SK-N-SH treated with all-trans-retinoic acid at 6 μM for 48 hours (cell line): ENCODE data around the gene FOXS1.

Experiments
- ISL1 ChIP-seq: fragments of 250-450 bp; sonication (Bioruptor Pico); IDR thresholded peaks from 2 replicates; pipeline ENCODE4 v2.1.2; 2022; ENCODE audit warnings: mild to moderate bottlenecking, moderate library complexity
- OSR1 ChIP-seq: fragments of 250-450 bp; sonication (Bioruptor Pico); IDR thresholded peaks from 2 replicates; pipeline ENCODE4 v1.8.0; 2022; ENCODE audit warnings: moderate library complexity, mild to moderate bottlenecking, inconsistent platforms
- RARB ChIP-seq: fragments of 250-450 bp; sonication (Bioruptor Pico); IDR thresholded peaks from 2 replicates; pipeline ENCODE4 v1.8.0; 2021; ENCODE audit warnings: mild to moderate bottlenecking, moderate library complexity
- TCF4 ChIP-seq: fragments of 250-450 bp; sonication (Bioruptor Pico); IDR thresholded peaks from 2 replicates; pipeline ENCODE4 v1.8.0; 2021; ENCODE audit warnings: mild to moderate bottlenecking, moderate library complexity, borderline replicate concordance
- ZFP3 ChIP-seq: fragments of 250-450 bp; sonication (Bioruptor Pico); IDR thresholded peaks from 2 replicates; pipeline ENCODE4 v1.5.0; 2020; ENCODE audit warnings: mild to moderate bottlenecking, moderate library complexity
- ZFP30 ChIP-seq: fragments of 450-650 bp; formaldehyde crosslinking; IDR thresholded peaks from 2 replicates; pipeline ENCODE4 v1.5.0; 2022; ENCODE audit warnings: mild to moderate bottlenecking, moderate library complexity
- ZNF8 ChIP-seq: fragments of 450-650 bp; formaldehyde crosslinking; IDR thresholded peaks from 2 replicates; pipeline ENCODE4 v1.5.0; 2020; ENCODE audit warnings: mild to moderate bottlenecking, moderate library complexity
- TF ChIP-seq, protein P1 (sequence below): fragments of 250-450 bp; sonication (Bioruptor Pico); IDR thresholded peaks from 2 replicates; pipeline ENCODE4 v1.8.0; 2020; ENCODE audit warnings: mild to moderate bottlenecking, moderate library complexity, borderline replicate concordance
- TF ChIP-seq, protein P2 (sequence below): fragments of 250-450 bp; sonication (Bioruptor Pico); IDR thresholded peaks from 2 replicates; pipeline ENCODE4 v1.8.0; 2021; ENCODE audit warnings: low read depth, mild to moderate bottlenecking, moderate library complexity, borderline replicate concordance
- TF ChIP-seq, protein P3 (sequence below): fragments of 250-450 bp; sonication (Bioruptor Pico); IDR thresholded peaks from 2 replicates; pipeline ENCODE4 v1.5.1; 2020; ENCODE audit warnings: low read depth, mild to moderate bottlenecking, moderate library complexity

DNA sequence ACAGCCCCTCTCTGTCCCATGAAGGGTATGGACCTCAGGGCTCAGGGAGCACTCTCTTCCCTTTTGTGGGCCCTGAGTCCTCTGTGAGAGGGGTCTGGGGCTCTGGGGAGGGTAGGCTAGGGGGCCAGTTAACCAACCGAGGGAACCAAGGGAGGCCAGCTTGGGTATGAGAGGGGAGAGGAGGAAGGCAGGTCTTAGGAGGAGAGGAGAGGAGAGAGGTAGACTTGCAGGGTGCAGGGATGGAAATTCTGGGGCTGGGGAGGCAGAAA lies 24.2 kb upstream of the FOXS1 start:
- TF ChIP-seq, protein P1, sequence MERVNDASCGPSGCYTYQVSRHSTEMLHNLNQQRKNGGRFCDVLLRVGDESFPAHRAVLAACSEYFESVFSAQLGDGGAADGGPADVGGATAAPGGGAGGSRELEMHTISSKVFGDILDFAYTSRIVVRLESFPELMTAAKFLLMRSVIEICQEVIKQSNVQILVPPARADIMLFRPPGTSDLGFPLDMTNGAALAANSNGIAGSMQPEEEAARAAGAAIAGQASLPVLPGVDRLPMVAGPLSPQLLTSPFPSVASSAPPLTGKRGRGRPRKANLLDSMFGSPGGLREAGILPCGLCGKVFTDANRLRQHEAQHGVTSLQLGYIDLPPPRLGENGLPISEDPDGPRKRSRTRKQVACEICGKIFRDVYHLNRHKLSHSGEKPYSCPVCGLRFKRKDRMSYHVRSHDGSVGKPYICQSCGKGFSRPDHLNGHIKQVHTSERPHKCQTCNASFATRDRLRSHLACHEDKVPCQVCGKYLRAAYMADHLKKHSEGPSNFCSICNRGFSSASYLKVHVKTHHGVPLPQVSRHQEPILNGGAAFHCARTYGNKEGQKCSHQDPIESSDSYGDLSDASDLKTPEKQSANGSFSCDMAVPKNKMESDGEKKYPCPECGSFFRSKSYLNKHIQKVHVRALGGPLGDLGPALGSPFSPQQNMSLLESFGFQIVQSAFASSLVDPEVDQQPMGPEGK, result no peak
- TF ChIP-seq, protein P2, sequence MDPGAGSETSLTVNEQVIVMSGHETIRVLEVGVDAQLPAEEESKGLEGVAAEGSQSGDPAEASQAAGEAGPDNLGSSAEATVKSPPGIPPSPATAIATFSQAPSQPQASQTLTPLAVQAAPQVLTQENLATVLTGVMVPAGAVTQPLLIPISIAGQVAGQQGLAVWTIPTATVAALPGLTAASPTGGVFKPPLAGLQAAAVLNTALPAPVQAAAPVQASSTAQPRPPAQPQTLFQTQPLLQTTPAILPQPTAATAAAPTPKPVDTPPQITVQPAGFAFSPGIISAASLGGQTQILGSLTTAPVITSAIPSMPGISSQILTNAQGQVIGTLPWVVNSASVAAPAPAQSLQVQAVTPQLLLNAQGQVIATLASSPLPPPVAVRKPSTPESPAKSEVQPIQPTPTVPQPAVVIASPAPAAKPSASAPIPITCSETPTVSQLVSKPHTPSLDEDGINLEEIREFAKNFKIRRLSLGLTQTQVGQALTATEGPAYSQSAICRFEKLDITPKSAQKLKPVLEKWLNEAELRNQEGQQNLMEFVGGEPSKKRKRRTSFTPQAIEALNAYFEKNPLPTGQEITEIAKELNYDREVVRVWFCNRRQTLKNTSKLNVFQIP (CRISPR knock-in tag), result no peak
- TF ChIP-seq ZFP3 (CRISPR knock-in tag) (no peak), ZFP30 (no peak), RARB (no peak), ISL1 (CRISPR knock-in tag) (no peak), TCF4 (CRISPR knock-in tag) (no peak), OSR1 (CRISPR knock-in tag) (no peak), ZNF8 (CRISPR knock-in tag) (no peak)
- TF ChIP-seq, protein P3, sequence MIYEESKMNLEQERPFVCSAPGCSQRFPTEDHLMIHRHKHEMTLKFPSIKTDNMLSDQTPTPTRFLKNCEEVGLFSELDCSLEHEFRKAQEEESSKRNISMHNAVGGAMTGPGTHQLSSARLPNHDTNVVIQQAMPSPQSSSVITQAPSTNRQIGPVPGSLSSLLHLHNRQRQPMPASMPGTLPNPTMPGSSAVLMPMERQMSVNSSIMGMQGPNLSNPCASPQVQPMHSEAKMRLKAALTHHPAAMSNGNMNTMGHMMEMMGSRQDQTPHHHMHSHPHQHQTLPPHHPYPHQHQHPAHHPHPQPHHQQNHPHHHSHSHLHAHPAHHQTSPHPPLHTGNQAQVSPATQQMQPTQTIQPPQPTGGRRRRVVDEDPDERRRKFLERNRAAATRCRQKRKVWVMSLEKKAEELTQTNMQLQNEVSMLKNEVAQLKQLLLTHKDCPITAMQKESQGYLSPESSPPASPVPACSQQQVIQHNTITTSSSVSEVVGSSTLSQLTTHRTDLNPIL (CRISPR knock-in tag), result no peak
